ENCODE data around the gene CRIP1. TPM values are rescaled to one million over a fixed set of nuclear protein-coding genes. Genes with fewer than 3 reads are reported as not detected.
A peak's percentile ranks its signal among the peaks of the same experiment; 100 is the strongest.

CRIP1 gene
- total and polyA plus RNA-seq, 10 of the 15 experiments (the other 5 are each of a cell fraction or from before 2014, with no cell fraction given) = 66.8 to 259 (median 154) TPM

DNA sequence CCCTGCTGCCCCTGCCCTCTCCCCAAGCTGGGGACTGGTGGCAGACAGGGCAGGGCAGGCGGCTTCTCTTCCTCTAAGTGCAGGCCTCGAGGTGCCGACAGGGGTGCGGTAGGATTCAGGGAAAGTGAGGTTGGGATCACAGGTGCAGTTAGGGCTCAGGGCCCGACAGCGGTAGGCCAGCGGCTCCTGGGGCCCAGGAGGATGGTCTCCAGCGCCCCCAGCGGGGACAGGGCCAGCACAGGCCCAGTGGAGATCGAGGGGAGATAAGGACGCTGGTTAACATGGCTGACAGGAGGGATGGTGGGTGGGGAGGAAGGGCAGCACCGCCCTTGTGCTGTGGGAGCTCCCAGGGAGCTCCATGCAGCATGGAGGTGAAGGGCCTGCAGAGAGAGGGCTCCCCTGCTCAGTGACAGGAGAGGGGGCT lies 935 bp upstream of the CRIP1 start:
- DNase-seq (ENCODE audit: low read depth, low spot score) (no peak), ATAC-seq (no peak; the same call in 2 of the 3 replicates), FAIRE-seq (no peak)
- Histone ChIP-seq H3K4me2 (ENCODE audit: control insufficient read depth, insufficient read depth) (peak overlapping the region; percentile 100), H3K36me3 (ENCODE audit: control insufficient read depth in 2 of 2, insufficient read depth in 2 of 2, low read length in 1 of 2) (no peaks in the 10 kb centered on the region), H3K9ac (ENCODE audit: control insufficient read depth, insufficient read depth, low read length) (no peak overlapping the region), H4K20me1 (ENCODE audit: control insufficient read depth, insufficient read depth) (no peaks in the 10 kb centered on the region), H3K79me2 (ENCODE audit: control insufficient read depth, insufficient read depth, low read length) (peaks cover 3% of the 10 kb centered on the region), H3K9me3 (replicated peaks; ENCODE audit: control insufficient read depth, insufficient read depth, low read length) (no peaks in the 10 kb centered on the region), H3K27me3 (replicated peaks in 1 of 2; ENCODE audit: control insufficient read depth in 2 of 2, insufficient read depth in 2 of 2, low read length in 1 of 2) (no peaks in the 10 kb centered on the region), H3K4me1 (ENCODE audit: control insufficient read depth, insufficient read depth, low read length) (peaks cover 37% of the 10 kb centered on the region), H3K27ac (ENCODE audit: control insufficient read depth, insufficient read depth) (no peak overlapping the region), H2AFZ (ENCODE audit: control insufficient read depth, low read depth, low read length) (no peak overlapping the region), H3K4me3 (no peak overlapping the region)
- CTCF ChIA-PET = interaction anchor here (0.6 to 1.8 kb wide), 4 partner anchors 81 to 120 kb away, joined by 3 to 7 read pairs (median 4); no protein-coding TSS in a partner anchor
- POLR2A ChIA-PET = no interaction called here
- BruUV-seq (replicated peaks) = no TSS peak
- in situ Hi-C loops (cut with MboI) = loop anchor here (5.0 kb wide), 1 partner anchor 113 kb away; no protein-coding TSS in a partner anchor
- RAD21 ChIA-PET (ENCODE audit: unreplicated experiment) = interaction anchor here (0.7 kb wide), 1 partner anchor 43 kb away, joined by 3 read pairs; no protein-coding TSS in a partner anchor
- 4% methylated on average over 12 of the region's 12 CpGs for WGBS (ENCODE audit: insufficient coverage, insufficient replicate concordance, low lambda C conversion rate, missing lambda C conversion rate)
- SMC1A ChIA-PET (ENCODE audit: uncharacterized antibody, unreplicated experiment) = interaction anchor here (1.1 kb wide), 1 partner anchor 43 kb away, joined by 3 read pairs; no protein-coding TSS in a partner anchor
- intact Hi-C loops (cut with micrococcal nuclease; ENCODE audit: unreplicated experiment) = loop anchor here (10.0 kb wide), 1 partner anchor 421 kb away; the partner anchor contains the start of gene GPR132
- TF ChIP-seq RELA (IDR thresholded peaks at IDR 0.05; ENCODE audit: borderline replicate concordance, partially characterized antibody) (no peak), SRF (IDR thresholded peaks at IDR 0.05; ENCODE audit: low read depth in 2 of 2, low read length in 2 of 2) (no peak), ETV6 (conservative IDR thresholded peaks at IDR 0.05 in 1 of 2, IDR thresholded peaks at IDR 0.05 in 1 of 2; ENCODE audit: borderline replicate concordance in 1 of 2, low read depth in 1 of 2) (no peak), CBFB (IDR thresholded peaks at IDR 0.05; ENCODE audit: low read depth) (no peak), ZNF622 (IDR thresholded peaks at IDR 0.05) (no peak), YY1 (IDR thresholded peaks at IDR 0.05; ENCODE audit: low read depth, low read length) (peak; percentile 65), PML (IDR thresholded peaks at IDR 0.05; ENCODE audit: low read length) (no peak), BMI1 (IDR thresholded peaks at IDR 0.05; ENCODE audit: borderline replicate concordance) (no peak), JUNB (IDR thresholded peaks at IDR 0.05) (no peak), TCF12 (IDR thresholded peaks at IDR 0.05; ENCODE audit: low read depth, low read length) (no peak), HDAC2 (IDR thresholded peaks at IDR 0.05) (no peak), NFXL1 (IDR thresholded peaks at IDR 0.05; ENCODE audit: borderline replicate concordance) (no peak), TBL1XR1 (IDR thresholded peaks at IDR 0.05; ENCODE audit: low read depth, low read length) (no peak), SP1 (IDR thresholded peaks at IDR 0.05; ENCODE audit: low read depth, low read length) (no peak), NR2F1 (conservative IDR thresholded peaks at IDR 0.05) (no peak), EGR1 (IDR thresholded peaks at IDR 0.05; ENCODE audit: borderline replicate concordance in 1 of 2, low read depth in 2 of 2, low read length in 2 of 2) (no peak), GABPA (IDR thresholded peaks at IDR 0.05; ENCODE audit: low read depth) (no peak)
- TF ChIP-seq, protein P1, sequence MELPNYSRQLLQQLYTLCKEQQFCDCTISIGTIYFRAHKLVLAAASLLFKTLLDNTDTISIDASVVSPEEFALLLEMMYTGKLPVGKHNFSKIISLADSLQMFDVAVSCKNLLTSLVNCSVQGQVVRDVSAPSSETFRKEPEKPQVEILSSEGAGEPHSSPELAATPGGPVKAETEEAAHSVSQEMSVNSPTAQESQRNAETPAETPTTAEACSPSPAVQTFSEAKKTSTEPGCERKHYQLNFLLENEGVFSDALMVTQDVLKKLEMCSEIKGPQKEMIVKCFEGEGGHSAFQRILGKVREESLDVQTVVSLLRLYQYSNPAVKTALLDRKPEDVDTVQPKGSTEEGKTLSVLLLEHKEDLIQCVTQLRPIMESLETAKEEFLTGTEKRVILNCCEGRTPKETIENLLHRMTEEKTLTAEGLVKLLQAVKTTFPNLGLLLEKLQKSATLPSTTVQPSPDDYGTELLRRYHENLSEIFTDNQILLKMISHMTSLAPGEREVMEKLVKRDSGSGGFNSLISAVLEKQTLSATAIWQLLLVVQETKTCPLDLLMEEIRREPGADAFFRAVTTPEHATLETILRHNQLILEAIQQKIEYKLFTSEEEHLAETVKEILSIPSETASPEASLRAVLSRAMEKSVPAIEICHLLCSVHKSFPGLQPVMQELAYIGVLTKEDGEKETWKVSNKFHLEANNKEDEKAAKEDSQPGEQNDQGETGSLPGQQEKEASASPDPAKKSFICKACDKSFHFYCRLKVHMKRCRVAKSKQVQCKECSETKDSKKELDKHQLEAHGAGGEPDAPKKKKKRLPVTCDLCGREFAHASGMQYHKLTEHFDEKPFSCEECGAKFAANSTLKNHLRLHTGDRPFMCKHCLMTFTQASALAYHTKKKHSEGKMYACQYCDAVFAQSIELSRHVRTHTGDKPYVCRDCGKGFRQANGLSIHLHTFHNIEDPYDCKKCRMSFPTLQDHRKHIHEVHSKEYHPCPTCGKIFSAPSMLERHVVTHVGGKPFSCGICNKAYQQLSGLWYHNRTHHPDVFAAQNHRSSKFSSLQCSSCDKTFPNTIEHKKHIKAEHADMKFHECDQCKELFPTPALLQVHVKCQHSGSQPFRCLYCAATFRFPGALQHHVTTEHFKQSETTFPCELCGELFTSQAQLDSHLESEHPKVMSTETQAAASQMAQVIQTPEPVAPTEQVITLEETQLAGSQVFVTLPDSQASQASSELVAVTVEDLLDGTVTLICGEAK (IDR thresholded peaks at IDR 0.05; ENCODE audit: borderline replicate concordance) = no peak
- TF ChIP-seq, protein P2, sequence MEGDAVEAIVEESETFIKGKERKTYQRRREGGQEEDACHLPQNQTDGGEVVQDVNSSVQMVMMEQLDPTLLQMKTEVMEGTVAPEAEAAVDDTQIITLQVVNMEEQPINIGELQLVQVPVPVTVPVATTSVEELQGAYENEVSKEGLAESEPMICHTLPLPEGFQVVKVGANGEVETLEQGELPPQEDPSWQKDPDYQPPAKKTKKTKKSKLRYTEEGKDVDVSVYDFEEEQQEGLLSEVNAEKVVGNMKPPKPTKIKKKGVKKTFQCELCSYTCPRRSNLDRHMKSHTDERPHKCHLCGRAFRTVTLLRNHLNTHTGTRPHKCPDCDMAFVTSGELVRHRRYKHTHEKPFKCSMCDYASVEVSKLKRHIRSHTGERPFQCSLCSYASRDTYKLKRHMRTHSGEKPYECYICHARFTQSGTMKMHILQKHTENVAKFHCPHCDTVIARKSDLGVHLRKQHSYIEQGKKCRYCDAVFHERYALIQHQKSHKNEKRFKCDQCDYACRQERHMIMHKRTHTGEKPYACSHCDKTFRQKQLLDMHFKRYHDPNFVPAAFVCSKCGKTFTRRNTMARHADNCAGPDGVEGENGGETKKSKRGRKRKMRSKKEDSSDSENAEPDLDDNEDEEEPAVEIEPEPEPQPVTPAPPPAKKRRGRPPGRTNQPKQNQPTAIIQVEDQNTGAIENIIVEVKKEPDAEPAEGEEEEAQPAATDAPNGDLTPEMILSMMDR (IDR thresholded peaks at IDR 0.05 in 2 of 3, conservative IDR thresholded peaks at IDR 0.05 in 1 of 3; ENCODE audit: control insufficient read depth in 2 of 3, extremely low read depth in 1 of 3, insufficient read depth in 1 of 3, low read depth in 3 of 3, low read length in 3 of 3) = peak; percentile 23 to 44 (median 29); a peak in 3 of 6 replicates

Data from GM12878 (cell line).